Smooth muscle cell (in vitro differentiated cells): ENCODE data around the gene CABS1. TPM values are rescaled to one million over a fixed set of nuclear protein-coding genes. Genes with fewer than 3 reads are reported as not detected.

Source experiments
- DNase-seq: peaks from one replicate; lab custom pipeline; 2025; ENCODE audit not compliant: unreplicated experiment; lab: John Stamatoyannopoulos, UW
- H2AFZ ChIP-seq: fragments of 200-600 bp; sonication (generic); 2 replicates; pipeline ENCODE4 v1.6.0; 2016; ENCODE audit warnings: antibody characterized with exemption, low read depth, mild to moderate bottlenecking
- H3F3A ChIP-seq: fragments of 200-600 bp; sonication (generic); 2 replicates; pipeline ENCODE4 v1.6.0; 2017; ENCODE audit warnings: antibody characterized with exemption, low read depth
- H3K27ac ChIP-seq: fragments of 200-600 bp; sonication (generic); 2 replicates; pipeline ENCODE4 v1.5.1; 2016; ENCODE audit warnings: low read depth, mild to moderate bottlenecking
- H3K27me3 ChIP-seq: fragments of 200-600 bp; sonication (generic); 2 replicates; pipeline ENCODE4 v1.6.1; 2016; ENCODE audit warnings: low read depth, mild to moderate bottlenecking
- H3K36me3 ChIP-seq: fragments of 200-600 bp; sonication (generic); 2 replicates; pipeline ENCODE4 v1.5.1; 2016; ENCODE audit warnings: low read depth
- H3K4me1 ChIP-seq: fragments of 200-600 bp; sonication (generic); 2 replicates; pipeline ENCODE4 v1.5.1; 2016; ENCODE audit warnings: low read depth
- H3K4me2 ChIP-seq: fragments of 200-600 bp; sonication (generic); 2 replicates; pipeline ENCODE4 v1.6.0; 2016; ENCODE audit warnings: mild to moderate bottlenecking
- H3K4me3 ChIP-seq: fragments of 200-600 bp; sonication (generic); 2 replicates; pipeline ENCODE4 v1.5.1; 2016; ENCODE audit warnings: mild to moderate bottlenecking
- H3K79me2 ChIP-seq: fragments of 200-600 bp; sonication (generic); 2 replicates; pipeline ENCODE4 v1.6.0; 2016; ENCODE audit warnings: low read depth, mild to moderate bottlenecking
- H3K9ac ChIP-seq: fragments of 200-600 bp; sonication (generic); 2 replicates; pipeline ENCODE4 v1.6.0; 2016; ENCODE audit warnings: low read depth
- H3K9me3 ChIP-seq: fragments of 200-600 bp; sonication (generic); replicated peaks from 2 replicates; pipeline ENCODE4 v1.5.1; 2016; ENCODE audit warnings: low read depth
- H4K20me1 ChIP-seq: fragments of 200-600 bp; sonication (generic); 2 replicates; pipeline ENCODE4 v1.6.0; 2016; ENCODE audit warnings: low read depth
- WGBS: methylation state at CpG from one replicate; pipeline ENCODE4 v1.1.7; 2016; ENCODE audit warnings: low lambda C conversion rate; 5-methylcytosine and 5-hydroxymethylcytosine counted together
- polyA plus RNA-seq: library from polyadenylated mRNA; unstranded; fragments of >200 nt; fragmentation: Nextera tagmentation; extraction: Ambion mirVana; gene quantifications from 2 replicates; pipeline ENCODE4 v1.2.1, GENCODE V29; 2016
- total RNA-seq: library from RNA; depleted of rRNA; stranded (reverse); fragments of >200 nt; gene quantifications from 2 replicates; pipeline ENCODE4 v1.2.3, GENCODE V29; 2014
- TF ChIP-seq, protein P1 (sequence below): fragments of 200-600 bp; sonication (generic); IDR thresholded peaks from 2 replicates; pipeline ENCODE4 v1.5.1; 2017; ENCODE audit warnings: borderline replicate concordance, mild to moderate bottlenecking, antibody characterized with exemption; ENCODE audit not compliant: insufficient read depth, poor library complexity, severe bottlenecking

Gene CABS1
- total and polyA plus RNA-seq, 2 experiments from 2014 or later: not detected

DNA sequence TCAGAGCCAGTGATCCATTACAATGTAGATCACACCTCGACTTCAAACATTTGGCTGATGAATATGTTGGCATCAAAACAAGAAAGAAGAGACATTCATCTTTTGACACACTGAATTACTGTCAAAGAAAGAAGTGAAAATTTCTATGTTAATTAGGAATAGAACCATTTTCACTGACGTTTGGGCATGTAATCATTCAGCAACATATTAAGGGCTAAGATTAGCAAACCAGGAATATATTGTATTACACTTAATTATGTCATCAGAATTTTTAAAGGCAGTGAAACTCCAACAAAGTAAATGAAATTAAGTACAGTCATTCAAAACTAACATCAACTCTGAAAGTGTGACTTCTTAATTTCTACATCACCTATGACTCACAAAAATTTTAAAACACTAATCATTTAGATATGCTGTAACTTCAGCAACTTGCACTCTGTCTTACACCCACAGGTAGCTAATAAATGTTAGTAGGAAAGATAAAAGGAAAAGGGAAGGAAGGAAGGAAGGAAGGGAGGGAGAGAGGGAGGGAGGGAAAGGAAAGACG, 24.4 kb downstream of the CABS1 start:
- TF ChIP-seq, protein P1, sequence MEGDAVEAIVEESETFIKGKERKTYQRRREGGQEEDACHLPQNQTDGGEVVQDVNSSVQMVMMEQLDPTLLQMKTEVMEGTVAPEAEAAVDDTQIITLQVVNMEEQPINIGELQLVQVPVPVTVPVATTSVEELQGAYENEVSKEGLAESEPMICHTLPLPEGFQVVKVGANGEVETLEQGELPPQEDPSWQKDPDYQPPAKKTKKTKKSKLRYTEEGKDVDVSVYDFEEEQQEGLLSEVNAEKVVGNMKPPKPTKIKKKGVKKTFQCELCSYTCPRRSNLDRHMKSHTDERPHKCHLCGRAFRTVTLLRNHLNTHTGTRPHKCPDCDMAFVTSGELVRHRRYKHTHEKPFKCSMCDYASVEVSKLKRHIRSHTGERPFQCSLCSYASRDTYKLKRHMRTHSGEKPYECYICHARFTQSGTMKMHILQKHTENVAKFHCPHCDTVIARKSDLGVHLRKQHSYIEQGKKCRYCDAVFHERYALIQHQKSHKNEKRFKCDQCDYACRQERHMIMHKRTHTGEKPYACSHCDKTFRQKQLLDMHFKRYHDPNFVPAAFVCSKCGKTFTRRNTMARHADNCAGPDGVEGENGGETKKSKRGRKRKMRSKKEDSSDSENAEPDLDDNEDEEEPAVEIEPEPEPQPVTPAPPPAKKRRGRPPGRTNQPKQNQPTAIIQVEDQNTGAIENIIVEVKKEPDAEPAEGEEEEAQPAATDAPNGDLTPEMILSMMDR: no peak
- DNase-seq: no peak

DNA sequence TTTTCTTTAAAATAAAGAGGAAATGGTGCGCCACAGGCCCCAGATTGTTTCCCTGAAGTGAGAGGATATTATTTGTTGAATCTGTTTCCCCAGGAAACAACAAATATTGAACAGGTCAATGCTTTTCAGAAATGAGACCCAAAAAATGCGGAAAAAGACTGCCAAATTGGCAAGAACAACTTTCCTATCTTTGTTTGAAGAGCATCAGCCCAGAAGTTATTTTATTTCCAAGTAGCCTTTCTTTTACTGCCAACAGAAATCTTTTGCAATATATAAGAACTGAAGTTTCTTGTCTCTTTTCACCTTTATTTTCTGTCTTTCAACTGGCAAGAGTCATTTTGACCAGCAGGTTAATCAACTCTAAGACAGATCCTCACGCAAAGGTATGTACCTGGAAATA, 25.7 kb downstream of the CABS1 start, which contains the start of gene SMR3A:
SMR3A (plus strand) TSS at position 301 of the 400 bp plus-strand sequence. CDS start 1,356 bp downstream, outside the sequence.
- H3K9me3 ChIP-seq: no peaks in the 10 kb centered on the region
- H3K79me2 ChIP-seq: no peaks in the 10 kb centered on the region
- H3K4me3 ChIP-seq: no peak within 1 kb of the TSS
- H4K20me1 ChIP-seq: no peaks in the 10 kb centered on the region
- TF ChIP-seq, protein P1: no peak
- H3K27me3 ChIP-seq: no peaks in the 10 kb centered on the region
- no peaks in the 10 kb centered on the region for H3K4me1 ChIP-seq
- DNase-seq: no peak
- H3F3A ChIP-seq: no peaks in the 10 kb centered on the region
- H3K4me2 ChIP-seq: no peak within 1 kb of the TSS
- no peak within 1 kb of the TSS for H3K27ac ChIP-seq
- H2AFZ ChIP-seq: no peak within 1 kb of the TSS
- WGBS: 90% methylated on average over 3 of the region's 3 CpGs
- H3K9ac ChIP-seq: no peak within 1 kb of the TSS
- H3K36me3 ChIP-seq: no peaks in the 10 kb centered on the region

More for the DNA sequence above, 24.4 kb downstream of the CABS1 start:
- no peak overlapping the region for H2AFZ ChIP-seq
- H3K4me3 ChIP-seq: no peak overlapping the region
- H3K9me3 ChIP-seq: no peaks in the 10 kb centered on the region
- H3K36me3 ChIP-seq: no peaks in the 10 kb centered on the region
- H3K79me2 ChIP-seq: no peaks in the 10 kb centered on the region
- H3K27ac ChIP-seq: no peak overlapping the region
- H3F3A ChIP-seq: no peaks in the 10 kb centered on the region
- no peaks in the 10 kb centered on the region for H3K4me1 ChIP-seq
- H4K20me1 ChIP-seq: no peaks in the 10 kb centered on the region
- WGBS: 68% methylated on average over 3 of the region's 3 CpGs
- no peak overlapping the region for H3K9ac ChIP-seq
- H3K27me3 ChIP-seq: no peaks in the 10 kb centered on the region
- H3K4me2 ChIP-seq: no peak overlapping the region

DNA sequence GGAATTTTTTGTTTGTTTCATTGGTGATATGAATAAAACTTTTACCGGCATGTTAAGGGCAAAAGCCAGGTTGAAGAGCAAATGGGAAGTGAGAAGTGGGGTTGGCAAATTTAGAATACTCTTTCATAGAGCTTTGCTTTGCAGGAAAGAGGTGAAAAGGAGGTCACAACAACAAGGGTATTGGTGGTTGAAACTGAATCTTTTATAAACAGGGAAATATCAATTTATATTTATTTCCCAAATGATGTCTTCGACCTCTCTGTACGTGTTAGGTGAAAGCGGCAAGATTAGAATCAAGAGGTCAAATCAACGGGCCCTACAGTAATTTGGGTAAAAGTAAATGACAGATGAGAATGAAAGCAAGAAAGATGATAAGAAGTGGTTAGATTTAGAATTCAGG, 29.2 kb downstream of the CABS1 start:
- Histone ChIP-seq H2AFZ (no peak overlapping the region), H3K27ac (no peak overlapping the region), H3K9me3 (no peaks in the 10 kb centered on the region), H3K4me3 (no peak overlapping the region), H3K4me2 (no peak overlapping the region), H4K20me1 (no peaks in the 10 kb centered on the region), H3K36me3 (no peaks in the 10 kb centered on the region), H3K79me2 (no peaks in the 10 kb centered on the region), H3K9ac (no peak overlapping the region), H3K4me1 (no peaks in the 10 kb centered on the region), H3F3A (no peaks in the 10 kb centered on the region), H3K27me3 (no peaks in the 10 kb centered on the region)
- no peak for DNase-seq
- WGBS: 92% methylated on average over 5 of the region's 5 CpGs
- TF ChIP-seq, protein P1: no peak

DNA sequence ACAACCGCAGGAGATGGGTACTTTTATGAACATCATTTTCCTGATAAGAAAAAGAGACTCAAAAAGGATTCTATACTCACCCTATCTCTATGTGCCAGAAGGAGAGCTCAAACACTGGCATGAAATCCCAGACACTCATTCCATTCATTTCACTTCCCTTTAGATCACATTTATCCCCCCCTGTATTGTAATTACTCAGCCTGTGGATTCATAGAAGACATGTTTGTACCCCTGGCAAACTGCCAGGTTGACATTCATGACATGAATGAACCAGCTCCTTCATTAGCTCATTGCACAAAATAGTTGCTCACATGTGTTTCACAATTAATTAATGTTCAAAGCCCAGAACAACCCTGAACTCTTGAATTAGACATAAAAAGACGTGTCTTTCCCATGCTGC, 30.7 kb downstream of the CABS1 start:
- Histone ChIP-seq H4K20me1 (no peaks in the 10 kb centered on the region), H3K4me1 (no peaks in the 10 kb centered on the region), H3K9me3 (no peaks in the 10 kb centered on the region), H3K4me2 (no peak overlapping the region), H3K4me3 (no peak overlapping the region), H3F3A (no peaks in the 10 kb centered on the region), H2AFZ (no peak overlapping the region), H3K9ac (no peak overlapping the region), H3K27me3 (no peaks in the 10 kb centered on the region), H3K36me3 (no peaks in the 10 kb centered on the region), H3K79me2 (no peaks in the 10 kb centered on the region), H3K27ac (no peak overlapping the region)
- WGBS: 86% methylated on average over 2 of the region's 2 CpGs
- TF ChIP-seq, protein P1: no peak
- DNase-seq: no peak
